Measurements from ENCODE around the gene SHISA9.

- TF ChIP-seq, protein P1, sequence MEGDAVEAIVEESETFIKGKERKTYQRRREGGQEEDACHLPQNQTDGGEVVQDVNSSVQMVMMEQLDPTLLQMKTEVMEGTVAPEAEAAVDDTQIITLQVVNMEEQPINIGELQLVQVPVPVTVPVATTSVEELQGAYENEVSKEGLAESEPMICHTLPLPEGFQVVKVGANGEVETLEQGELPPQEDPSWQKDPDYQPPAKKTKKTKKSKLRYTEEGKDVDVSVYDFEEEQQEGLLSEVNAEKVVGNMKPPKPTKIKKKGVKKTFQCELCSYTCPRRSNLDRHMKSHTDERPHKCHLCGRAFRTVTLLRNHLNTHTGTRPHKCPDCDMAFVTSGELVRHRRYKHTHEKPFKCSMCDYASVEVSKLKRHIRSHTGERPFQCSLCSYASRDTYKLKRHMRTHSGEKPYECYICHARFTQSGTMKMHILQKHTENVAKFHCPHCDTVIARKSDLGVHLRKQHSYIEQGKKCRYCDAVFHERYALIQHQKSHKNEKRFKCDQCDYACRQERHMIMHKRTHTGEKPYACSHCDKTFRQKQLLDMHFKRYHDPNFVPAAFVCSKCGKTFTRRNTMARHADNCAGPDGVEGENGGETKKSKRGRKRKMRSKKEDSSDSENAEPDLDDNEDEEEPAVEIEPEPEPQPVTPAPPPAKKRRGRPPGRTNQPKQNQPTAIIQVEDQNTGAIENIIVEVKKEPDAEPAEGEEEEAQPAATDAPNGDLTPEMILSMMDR (IDR thresholded peaks at IDR 0.05), result no peak
- TF ChIP-seq EP300 (IDR thresholded peaks at IDR 0.05), result no peak
- no peak for TF ChIP-seq POLR2A (IDR thresholded peaks at IDR 0.05; ENCODE audit: low read depth)
- no peak for TF ChIP-seq POLR2AphosphoS5 (IDR thresholded peaks at IDR 0.05)
Observed at GRCh38 chr16:13105427-13105826, 204.0 kb downstream of the SHISA9 start.

Data from esophagus muscularis mucosa (tissue), 4 donors.